Loucy (cell line): ENCODE data around the gene MIA.

ENCODE experiments used
- H2AFZ ChIP-seq: fragments of 200-600 bp; sonication (generic); 2 replicates; pipeline ENCODE4 v1.6.0; 2016; ENCODE audit warnings: antibody characterized with exemption, mild to moderate bottlenecking, low read length, moderate library complexity
- H3F3A ChIP-seq: fragments of 200-600 bp; 2 replicates; pipeline ENCODE4 v1.6.0; 2016; ENCODE audit warnings: antibody characterized with exemption, low read depth, mild to moderate bottlenecking
- H3K27me3 ChIP-seq: fragments of 200-600 bp; sonication (generic); 2 replicates; pipeline ENCODE4 v1.6.1; 2014; ENCODE audit warnings: low read length, mild to moderate bottlenecking; ENCODE audit not compliant: insufficient read depth, poor library complexity, severe bottlenecking
- H3K36me3 ChIP-seq: fragments of 200-600 bp; sonication (generic); 2 replicates; pipeline ENCODE4 v1.6.1; 2016; ENCODE audit warnings: low read length; ENCODE audit not compliant: insufficient read depth
- H3K4me1 ChIP-seq: fragments of 200-600 bp; sonication (generic); 2 replicates; pipeline ENCODE4 v1.5.1; 2014; ENCODE audit warnings: low read length, mild to moderate bottlenecking; ENCODE audit not compliant: insufficient read depth, poor library complexity, severe bottlenecking
- H3K4me2 ChIP-seq: fragments of 200-600 bp; sonication (generic); 2 replicates; pipeline ENCODE4 v1.6.0; 2014; ENCODE audit warnings: antibody characterized with exemption, low read length, low read depth, mild to moderate bottlenecking; ENCODE audit not compliant: poor library complexity, severe bottlenecking
- H3K4me3 ChIP-seq: fragments of 200-600 bp; sonication (generic); 2 replicates; pipeline ENCODE4 v1.5.1; 2014; ENCODE audit warnings: low read length, mild to moderate bottlenecking, mixed read lengths; ENCODE audit not compliant: poor library complexity, severe bottlenecking
- H3K79me2 ChIP-seq: fragments of 200-600 bp; sonication (generic); 2 replicates; pipeline ENCODE4 v1.6.1; 2014; ENCODE audit warnings: low read length; ENCODE audit not compliant: insufficient read depth
- H3K9ac ChIP-seq: fragments of 200-600 bp; sonication (generic); 2 replicates; pipeline ENCODE4 v1.6.0; 2014; ENCODE audit warnings: mild to moderate bottlenecking, low read depth, low read length, moderate library complexity; ENCODE audit not compliant: poor library complexity, severe bottlenecking
- H3K9me2 ChIP-seq: fragments of 200-600 bp; sonication (generic); replicated peaks from 2 replicates; pipeline ENCODE4 v1.6.1; 2016; ENCODE audit warnings: low read depth, low read length, mixed read lengths
- H3K9me3 ChIP-seq: fragments of 200-600 bp; sonication (generic); 2 replicates; pipeline ENCODE4 v1.6.1; 2014; ENCODE audit warnings: mild to moderate bottlenecking, antibody characterized with exemption, low read length, low read depth; ENCODE audit not compliant: insufficient read depth
- H4K20me1 ChIP-seq: fragments of 200-600 bp; sonication (generic); 2 replicates; pipeline ENCODE4 v1.6.0; 2014; ENCODE audit warnings: antibody characterized with exemption, low read length, mild to moderate bottlenecking; ENCODE audit not compliant: insufficient read depth, poor library complexity, severe bottlenecking
- CTCF ChIP-seq: fragments of 200-600 bp; sonication (generic); conservative IDR thresholded peaks from 2 replicates; pipeline ENCODE4 v1.5.1; 2014; ENCODE audit warnings: mild to moderate bottlenecking, antibody characterized with exemption, low read length
- EZH2phosphoT487 ChIP-seq: fragments of 200-600 bp; IDR thresholded peaks from 2 replicates; pipeline ENCODE4 v1.6.1; 2018; ENCODE audit warnings: antibody characterized with exemption, mild to moderate bottlenecking, moderate library complexity, borderline replicate concordance

The MIA gene

GRCh38 chr19:40785526-40785925 is 10.2 kb downstream of the MIA start:
- Histone ChIP-seq H3K9me3 (no peaks in the 10 kb centered on the region), H3K27me3 (no peaks in the 10 kb centered on the region), H2AFZ (no peak overlapping the region), H3F3A (no peaks in the 10 kb centered on the region), H3K4me3 (no peak overlapping the region), H3K4me2 (no peak overlapping the region), H3K36me3 (no peaks in the 10 kb centered on the region), H3K9me2 (no peaks in the 10 kb centered on the region), H3K79me2 (no peaks in the 10 kb centered on the region), H3K9ac (no peak overlapping the region), H4K20me1 (no peaks in the 10 kb centered on the region), H3K4me1 (no peaks in the 10 kb centered on the region)
- TF ChIP-seq CTCF (no peak), EZH2phosphoT487 (no peak)

GRCh38 chr19:40786060-40787037 is 11.0 kb downstream of the MIA start:
- TF ChIP-seq CTCF (no peak), EZH2phosphoT487 (no peak)
- Histone ChIP-seq H3K9me3 (no peaks in the 10 kb centered on the region), H3K4me3 (no peak overlapping the region), H3K27me3 (no peaks in the 10 kb centered on the region), H2AFZ (no peak overlapping the region), H3K4me2 (no peak overlapping the region), H3F3A (no peaks in the 10 kb centered on the region), H4K20me1 (no peaks in the 10 kb centered on the region), H3K9me2 (no peaks in the 10 kb centered on the region), H3K9ac (no peak overlapping the region), H3K36me3 (no peaks in the 10 kb centered on the region), H3K79me2 (no peaks in the 10 kb centered on the region), H3K4me1 (no peaks in the 10 kb centered on the region)

GRCh38 chr19:40791349-40791748 is 16.0 kb downstream of the MIA start:
- no peaks in the 10 kb centered on the region for H3K9me3 ChIP-seq
- no peaks in the 10 kb centered on the region for H3K36me3 ChIP-seq
- H2AFZ ChIP-seq = no peak overlapping the region
- H4K20me1 ChIP-seq = no peaks in the 10 kb centered on the region
- H3K4me2 ChIP-seq = no peak overlapping the region
- no peaks in the 10 kb centered on the region for H3F3A ChIP-seq
- H3K9me2 ChIP-seq = no peaks in the 10 kb centered on the region
- TF ChIP-seq EZH2phosphoT487 = no peak
- TF ChIP-seq CTCF = no peak
- no peaks in the 10 kb centered on the region for H3K4me1 ChIP-seq
- no peak overlapping the region for H3K4me3 ChIP-seq
- H3K9ac ChIP-seq = no peak overlapping the region
- H3K79me2 ChIP-seq = no peaks in the 10 kb centered on the region
- H3K27me3 ChIP-seq = no peaks in the 10 kb centered on the region
